Pons (tissue), 1 donor: Measurements from ENCODE around the gene LRRC70.

Experiments used
- DNase-seq: peaks from one replicate; pipeline ENCODE4 v3.0.0-alpha.2; 2016; ENCODE audit warnings: low spot score

Gene LRRC70

DNA sequence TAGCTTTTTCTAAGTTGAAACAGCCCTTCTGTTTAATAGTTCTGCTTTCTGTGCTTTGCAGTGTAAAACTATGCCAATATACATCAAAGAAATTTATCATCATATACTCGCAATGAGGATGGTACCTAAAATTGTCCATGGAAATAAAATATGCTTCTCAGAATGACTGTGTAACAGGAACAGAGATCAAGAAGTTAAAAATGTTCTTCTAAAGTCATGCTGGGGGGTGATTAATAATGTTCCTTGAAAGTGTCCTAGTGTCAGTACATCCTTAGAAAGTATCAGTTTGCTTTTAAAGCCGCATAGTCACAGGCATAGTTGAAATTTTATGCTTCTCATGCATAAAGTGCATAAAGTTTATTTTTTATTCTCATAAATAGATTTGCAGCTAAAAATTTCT, 4.0 kb upstream of the LRRC70 start:
- no peak for DNase-seq

DNA sequence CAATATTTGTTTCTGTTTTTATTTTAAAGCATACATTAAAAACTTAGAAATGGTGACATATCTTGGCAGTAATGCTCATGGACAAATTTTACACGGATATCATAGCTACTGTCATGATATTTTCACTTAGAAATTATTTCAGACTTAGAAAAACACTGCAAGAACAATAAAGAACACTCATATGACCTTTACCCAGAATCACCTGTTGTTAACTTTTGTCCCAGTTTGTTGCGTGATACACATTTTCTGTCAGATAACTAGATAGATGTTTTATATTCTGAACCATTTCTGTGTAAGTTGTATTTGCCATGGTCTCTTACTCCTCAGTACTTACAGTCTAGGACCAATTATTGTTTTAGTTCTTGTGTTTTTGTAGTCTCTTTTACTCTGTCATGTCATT, 3.6 kb upstream of the LRRC70 start:
- DNase-seq, result no peak

DNA sequence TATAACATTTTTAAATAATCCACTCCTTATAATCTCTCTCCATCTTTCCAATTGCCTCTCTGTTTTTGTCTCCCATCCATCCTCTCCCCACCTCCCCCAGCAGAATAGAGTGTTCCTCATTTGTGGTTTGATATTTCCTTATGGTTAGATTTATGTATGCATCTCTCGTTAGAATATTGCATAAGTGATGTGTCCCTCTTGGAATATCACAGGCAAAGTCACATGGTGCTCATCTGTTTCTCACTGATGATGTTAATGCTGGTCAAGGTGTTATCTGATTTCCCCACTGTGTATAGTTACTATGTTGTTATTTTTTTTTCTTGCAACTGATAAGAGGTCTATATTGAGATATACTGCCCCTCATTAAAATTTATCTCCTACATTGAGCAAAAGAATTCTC, 3.1 kb upstream of the LRRC70 start:
- DNase-seq, result no peak

DNA sequence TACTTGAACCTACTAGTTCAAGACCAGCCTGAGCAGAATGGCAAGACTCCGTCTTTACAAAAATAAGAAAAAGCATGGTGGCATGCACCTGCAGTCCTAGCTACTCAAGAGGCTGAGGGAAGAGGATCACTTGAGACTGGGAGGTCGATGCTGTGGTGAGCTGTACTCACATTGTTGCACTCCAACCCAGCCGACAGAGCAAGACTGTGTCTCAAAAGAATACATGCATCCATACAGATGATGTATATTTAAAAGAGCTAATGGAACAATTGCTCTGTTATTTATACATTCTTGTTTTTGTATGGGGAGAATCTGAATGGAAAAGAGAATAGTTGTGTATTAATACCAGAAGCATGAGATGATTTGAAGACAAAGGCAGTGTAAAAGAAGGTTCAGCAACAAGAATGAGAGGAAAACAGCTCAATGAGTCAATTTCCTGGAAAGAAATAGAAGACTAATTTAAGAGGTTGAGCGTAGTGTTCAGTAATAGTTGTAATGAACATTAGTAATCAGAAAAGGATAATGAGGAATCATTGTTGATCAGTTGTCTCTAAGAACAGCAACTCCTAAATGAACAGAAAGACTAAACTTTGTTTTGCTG, 1.9 kb upstream of the LRRC70 start:
- DNase-seq, result no peak

DNA sequence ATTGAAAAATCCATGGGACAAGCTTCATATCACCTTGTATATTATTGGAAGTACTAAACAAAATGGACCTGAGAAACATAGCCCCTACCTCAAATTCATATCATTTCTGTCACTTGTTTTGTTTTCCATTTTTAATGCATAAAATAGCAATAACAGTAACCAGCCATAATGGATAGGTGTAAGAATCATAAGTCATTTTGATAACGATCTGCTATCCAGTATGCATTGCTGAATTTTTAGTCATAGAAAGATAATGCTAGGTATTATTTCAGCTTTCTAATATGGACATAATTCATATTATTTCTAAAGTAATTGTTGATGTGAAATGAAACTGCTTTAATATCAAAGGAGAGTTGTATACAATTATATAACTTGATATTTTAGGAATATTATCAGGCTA, 1.1 kb upstream of the LRRC70 start:
- no peak for DNase-seq

DNA sequence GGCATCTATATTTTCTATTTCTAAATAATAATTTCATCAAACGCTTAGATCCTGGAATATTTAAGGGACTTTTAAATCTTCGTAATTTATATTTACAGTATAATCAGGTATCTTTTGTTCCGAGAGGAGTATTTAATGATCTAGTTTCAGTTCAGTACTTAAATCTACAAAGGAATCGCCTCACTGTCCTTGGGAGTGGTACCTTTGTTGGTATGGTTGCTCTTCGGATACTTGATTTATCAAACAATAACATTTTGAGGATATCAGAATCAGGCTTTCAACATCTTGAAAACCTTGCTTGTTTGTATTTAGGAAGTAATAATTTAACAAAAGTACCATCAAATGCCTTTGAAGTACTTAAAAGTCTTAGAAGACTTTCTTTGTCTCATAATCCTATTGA, 1.1 kb downstream of the LRRC70 start:
- DNase-seq, result no peak

DNA sequence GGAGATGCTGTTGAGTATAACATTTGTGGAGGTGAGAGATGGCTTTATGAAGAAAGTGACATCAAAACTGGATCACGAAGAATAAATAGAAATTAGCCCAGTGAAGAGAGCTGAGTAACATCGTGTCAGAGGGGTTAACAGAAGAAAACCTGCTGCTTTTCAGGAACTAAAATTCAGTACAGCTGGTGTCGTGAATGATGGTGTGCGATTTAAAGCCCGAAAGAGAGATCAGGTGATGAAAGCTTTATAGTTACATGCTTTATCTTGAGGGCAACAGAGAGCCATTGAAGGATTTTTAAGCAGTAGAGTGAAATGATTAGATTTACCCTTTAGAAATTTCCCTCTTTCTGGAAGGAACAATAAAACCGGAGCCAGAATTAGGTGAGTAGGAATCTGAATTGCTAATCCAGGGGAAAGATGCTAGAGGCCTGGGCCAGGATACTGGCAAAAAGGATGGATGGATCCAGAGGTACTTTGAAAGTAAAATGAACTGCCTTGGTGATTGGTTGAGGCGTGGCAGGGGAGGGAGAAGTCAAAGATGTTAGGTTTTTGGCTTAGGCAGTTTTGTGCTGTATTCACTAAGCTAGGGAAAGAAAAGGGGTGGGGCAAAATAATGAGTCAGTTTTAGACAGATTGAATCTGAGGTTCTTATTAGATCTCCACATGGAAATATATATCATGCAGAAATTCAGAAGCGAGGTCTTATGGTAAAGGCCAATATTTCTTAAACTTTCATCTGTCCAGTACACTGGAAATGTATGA, 3.4 kb downstream of the LRRC70 start:
- no peak for DNase-seq

DNA sequence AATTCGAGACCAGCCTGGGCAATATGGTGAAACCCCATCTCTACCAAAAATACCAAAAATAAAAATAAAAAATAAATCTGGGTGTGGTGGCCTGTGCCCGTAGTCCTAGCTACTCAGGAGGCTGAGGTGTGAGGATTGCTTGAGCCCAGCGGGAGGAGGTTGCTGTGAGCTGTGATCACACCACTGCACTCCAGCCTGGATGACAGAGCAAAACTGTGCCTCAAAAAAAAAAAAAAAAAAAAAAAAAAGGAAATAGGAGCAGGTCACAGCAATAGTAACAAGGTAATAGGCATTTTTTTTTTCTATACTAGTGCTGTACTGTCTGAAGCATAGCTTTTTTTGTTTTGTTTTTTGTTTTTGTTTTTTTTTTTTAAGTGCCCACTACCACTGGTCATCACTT, 5.8 kb downstream of the LRRC70 start:
- no peak for DNase-seq

DNA sequence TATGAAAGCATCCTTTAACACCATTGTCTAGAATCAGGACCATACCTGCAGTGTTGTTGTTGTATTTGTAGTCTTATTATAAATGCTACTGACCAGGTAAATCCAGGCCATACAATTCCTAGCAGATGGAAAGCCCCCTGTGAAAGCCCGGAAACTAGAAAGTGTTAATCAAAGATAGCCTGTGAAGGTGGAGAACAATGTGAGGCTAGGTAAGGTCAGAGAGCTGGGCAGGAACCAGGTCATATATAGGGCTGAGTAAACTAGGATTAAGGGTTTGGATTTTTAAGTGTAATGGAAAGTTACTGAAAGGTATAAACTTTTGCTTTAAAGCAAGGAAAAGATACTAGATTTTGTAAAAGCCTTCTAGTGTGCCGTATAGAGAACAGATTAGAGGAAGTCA, 6.7 kb downstream of the LRRC70 start:
- DNase-seq, result no peak

DNA sequence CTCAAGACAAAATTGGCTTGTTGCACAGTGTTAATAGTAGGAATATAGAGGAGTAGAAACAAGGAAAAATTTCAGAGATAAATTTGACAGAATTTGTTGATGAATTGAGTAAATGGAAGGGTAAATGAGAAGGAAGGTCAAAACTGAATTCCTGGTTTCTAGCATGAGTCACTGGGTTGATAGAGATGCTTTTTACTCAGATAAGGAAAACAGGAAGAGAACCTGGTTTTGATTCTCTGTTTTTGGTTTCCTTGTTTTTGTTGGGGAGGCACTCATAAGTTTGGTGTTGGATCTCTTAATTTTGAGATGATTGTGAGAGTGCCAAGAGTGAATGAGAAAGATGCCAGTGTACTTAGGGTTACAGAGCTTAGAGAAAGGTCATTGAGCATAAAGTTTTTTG, 7.1 kb downstream of the LRRC70 start:
- DNase-seq, result no peak

DNA sequence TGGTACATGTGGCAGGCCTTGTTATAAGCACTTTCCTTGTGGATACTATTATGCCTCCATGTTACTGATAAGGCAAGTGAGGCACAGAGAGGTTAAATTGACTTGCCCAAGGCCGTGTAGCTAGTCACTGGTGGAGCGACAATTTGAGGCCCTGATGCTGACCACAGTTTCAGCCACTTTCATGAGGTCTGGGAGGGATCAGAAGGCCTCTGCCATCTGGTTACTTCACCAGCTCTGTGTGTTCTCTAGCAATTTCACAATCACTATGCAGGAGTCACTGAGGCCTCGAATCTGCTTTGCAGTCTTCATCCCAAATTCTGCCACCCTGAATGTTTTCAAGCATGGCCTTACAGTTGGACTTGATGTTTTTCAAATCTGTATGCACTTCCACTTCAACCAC, 9.1 kb downstream of the LRRC70 start:
- no peak for DNase-seq

DNA sequence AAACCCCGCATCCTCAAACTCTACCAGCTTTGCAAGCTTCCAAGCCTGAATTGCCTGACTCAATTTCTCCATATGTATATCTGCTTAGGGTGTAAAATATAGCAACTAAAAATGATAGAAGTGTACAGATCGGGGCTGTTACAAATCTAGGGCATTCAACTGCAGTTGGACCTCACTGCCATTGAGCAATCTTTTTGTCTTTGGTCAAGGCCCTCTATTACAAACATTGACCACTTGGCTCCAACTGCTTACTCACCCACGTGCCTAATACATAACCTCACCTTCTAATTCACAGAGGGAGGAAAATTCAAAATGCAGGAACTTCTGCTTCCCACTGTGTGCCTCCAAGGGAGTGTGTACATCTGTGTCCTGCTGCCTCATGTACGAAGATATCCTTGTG, 10.0 kb downstream of the LRRC70 start:
- DNase-seq, result no peak

DNA sequence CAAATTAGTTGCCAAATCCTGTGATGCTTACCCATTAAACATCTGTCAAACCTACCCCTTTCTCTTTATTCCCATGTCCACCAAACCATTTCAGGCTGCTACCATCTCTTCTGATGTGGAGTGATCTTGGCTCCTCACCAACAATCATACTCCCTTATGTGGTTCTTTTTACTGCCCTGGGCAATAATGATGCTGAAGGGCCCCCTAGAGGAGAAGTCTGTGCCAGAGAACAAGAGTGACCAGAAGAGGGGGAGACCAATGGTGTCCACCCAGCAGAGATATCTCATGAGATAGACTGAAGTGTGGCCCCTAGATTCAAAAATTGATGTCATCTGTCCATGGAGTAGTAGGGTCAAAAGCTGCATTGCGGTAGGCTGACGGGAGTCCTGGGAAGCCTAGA, 10.9 kb downstream of the LRRC70 start:
- DNase-seq, result no peak

DNA sequence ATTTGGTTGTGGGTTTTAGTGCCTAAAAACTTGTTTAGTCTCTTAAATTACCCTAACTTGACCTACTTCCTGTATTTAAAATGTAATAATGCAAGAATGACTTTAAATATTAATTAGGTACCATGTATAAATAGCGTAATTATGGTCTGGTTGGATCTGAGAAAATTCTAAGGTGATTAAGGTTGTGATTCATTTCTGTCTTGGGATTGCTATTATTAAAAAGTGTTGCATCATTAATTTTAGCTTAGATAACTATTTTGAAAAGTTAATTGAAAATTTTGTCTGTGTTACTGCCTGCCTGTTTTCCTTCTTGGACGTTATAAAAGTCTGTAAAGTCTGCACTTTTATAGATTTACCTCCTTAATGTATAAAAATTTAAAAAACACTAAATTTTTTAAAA, 11.8 kb downstream of the LRRC70 start:
- DNase-seq, result no peak

DNA sequence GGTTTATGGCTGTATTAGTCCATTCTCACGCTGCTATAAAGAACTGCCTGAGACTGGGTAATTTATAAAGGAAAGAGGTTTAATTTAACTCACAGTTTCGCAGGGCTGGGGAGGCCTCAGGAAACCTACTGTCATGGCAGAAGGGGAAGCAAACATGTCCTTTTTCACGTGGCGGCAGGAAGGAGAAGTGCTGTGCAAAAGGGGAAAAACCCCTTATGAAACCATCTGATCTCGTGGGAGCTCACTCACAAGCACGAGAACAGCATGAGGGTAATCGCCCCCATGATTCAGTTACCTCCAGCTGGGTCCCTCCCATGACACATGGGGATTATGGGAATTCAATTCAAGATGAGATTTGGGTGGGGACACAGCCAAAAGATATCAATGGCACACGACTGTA, 13.9 kb downstream of the LRRC70 start:
- DNase-seq, result no peak

DNA sequence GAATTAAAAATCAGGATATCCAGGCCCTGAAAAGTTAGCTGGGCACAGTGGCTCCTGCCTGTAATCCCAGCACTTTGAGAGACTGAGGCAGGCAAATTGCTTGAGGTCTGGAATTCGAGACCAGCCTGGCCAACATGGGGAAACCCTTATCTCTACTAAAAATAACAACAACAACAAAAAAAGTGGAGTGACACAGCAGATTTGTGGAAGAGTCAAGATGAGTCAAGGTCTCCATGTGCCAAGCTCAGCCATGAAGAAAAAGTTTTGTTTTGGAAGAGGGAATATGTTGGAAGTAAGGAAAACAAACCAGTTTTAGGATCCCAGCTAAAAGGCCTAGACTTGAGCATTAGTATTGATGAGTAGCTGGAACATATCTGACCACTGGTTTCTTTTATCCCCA, 14.7 kb downstream of the LRRC70 start:
- no peak for DNase-seq

DNA sequence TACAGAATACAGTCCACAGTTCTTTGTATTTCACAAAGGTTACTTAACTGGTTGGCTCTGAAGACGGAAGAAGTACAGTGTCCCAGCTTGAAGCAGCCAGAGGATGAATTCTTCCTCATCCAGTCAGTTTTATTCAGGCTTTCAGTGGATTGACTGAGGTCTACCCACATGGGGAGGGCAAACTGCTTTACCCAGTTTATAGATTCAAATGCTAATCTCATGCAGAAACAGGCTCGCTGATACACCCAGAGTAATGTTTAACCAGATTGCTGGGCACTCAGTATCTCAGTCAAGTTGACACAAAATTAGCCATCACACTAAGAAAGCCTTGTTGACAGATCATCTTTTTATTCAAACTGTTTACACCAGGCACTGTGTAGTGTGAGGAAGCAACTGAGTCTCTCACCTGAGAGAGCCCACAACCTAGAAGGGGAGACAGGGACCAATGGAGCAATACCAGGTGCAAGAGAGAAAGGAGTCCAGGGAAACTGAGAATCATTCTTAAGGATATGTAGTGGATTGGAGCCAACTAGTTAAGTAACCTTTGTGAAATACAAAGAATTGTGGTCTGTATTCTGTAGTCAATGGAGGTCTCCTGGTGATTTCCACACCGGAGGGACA, 15.9 kb downstream of the LRRC70 start:
- no peak for DNase-seq

DNA sequence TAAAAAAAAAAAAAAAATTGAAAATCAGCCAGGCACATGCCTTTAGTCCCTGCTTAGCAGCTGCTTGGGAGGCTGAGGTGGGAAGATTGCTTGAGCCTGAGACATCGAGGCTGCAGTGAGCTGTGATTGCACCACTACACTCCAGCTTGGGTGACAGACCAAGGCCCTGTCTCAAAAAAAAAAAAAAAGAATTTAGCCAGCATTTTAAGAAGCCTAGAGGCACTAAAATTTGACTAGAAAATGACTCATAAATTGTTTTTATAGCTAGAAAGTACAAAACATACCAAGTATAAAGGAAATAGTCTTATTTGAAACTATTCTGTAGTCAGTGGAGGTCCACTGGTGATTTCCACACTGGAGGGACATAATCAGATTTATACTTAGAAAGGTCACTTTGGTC, 17.5 kb downstream of the LRRC70 start:
- no peak for DNase-seq

DNA sequence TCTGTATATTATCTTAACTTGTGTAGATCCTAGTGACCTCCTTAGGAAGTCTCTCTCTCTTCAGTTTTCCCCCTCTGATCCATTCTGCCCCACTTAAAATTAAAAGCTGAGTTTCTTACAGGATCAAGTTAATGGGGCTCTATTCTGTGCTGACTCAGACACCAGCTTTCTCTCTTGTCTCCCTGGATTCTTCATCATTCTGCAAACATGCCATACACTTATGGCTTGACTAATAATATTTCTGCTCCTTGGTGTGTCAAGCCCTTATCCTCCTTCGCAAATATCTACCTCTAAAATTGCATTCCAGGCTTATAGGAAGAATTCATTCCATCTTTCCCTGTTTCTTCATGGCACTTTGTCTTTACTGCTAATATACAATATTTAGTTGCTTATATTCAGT, 18.1 kb downstream of the LRRC70 start:
- no peak for DNase-seq

DNA sequence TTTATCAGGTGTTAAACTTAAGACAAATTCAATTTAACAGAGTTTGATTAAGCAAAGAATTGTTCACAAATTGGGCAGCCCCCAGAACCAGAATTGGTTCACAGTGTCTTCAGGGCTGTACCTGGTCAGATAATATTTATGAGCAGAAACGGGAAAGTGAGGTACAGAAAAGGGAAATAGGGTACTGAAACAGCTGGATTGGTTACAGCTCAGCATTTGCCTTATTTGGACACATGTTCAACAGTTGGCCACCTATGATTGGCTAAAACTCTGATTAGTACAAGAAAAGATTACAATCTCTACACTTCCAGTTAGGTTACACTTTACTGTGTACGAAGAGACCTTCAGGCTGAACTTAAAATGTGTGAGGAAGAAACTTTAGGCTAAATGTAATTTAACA, 18.7 kb downstream of the LRRC70 start:
- no peak for DNase-seq

DNA sequence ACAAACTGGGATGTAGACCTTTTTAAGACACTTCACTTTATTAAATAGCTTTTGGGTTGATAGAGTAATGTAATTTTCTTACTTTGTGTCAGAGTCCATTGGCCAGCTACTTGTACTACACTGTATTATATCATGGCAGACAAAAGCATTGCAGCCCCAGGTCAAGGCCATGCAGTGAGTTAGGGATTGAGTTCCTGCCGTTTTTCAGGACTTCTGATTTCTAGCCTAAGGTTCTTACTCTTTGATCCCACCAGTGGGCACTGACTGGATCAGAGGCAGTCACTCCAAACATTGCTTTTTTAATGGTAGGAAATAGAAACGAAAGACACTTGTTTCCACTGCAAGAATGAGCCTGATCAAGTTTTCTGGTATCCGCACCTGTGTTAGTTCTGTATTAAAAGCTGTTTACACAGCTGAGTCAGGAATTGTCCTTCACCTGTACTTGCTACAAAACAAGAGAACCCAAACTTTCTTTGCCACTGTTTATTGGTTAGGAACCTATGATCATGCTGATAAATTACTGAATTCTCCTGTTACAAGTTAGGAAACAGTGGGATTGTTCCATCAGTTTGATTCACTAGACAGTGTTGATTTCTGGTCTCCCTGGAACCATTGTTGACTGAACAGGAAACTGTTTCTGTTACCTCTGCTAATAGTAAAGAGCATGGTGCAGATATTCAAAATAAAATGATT, 22.1 kb downstream of the LRRC70 start:
- DNase-seq, result no peak

DNA sequence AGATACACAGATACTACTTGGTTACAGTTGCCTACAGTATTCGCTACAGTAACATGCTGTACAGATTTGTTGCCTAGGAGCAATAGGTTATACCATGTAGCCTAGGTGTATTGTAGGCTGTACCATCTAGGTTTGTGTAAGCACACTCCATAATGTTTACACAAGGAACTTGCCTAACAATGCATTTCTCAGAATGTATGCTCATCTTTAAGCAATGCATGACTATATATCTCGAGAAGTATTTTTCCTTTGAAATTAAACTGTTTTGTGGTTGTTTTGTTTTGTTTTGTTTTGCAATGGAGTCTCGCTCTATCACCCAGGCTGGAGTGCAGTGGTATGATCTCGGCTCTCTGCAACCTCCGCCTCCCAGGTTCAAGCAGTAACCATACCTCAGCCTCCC, 25.3 kb downstream of the LRRC70 start:
- DNase-seq, result no peak

DNA sequence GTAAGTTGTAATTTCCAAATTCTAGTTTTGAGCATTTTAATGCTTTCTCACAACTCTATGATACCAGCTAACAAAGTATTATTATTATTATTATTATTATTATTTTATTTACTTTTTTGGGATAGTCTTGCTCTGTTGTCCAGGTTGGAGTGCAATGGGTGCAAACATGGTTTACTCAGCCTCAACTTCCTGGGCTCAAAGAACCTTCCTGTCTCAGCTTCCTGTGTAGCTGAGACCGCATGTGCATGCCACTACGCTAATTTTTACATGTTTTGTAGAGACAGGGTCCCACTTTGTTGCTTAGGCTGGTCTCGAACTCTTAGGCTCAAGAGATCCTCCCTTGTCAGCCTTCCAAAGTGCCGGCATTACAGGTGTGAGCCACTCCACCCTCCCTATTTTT, 27.0 kb downstream of the LRRC70 start:
- no peak for DNase-seq
